Smooth muscle cell (in vitro differentiated cells): ENCODE data around the gene GMNC. TPM values are rescaled to one million over a fixed set of nuclear protein-coding genes. Genes with fewer than 3 reads are reported as not detected.

Experiments
- DNase-seq: peaks from one replicate; lab custom pipeline; 2025; ENCODE audit not compliant: unreplicated experiment; lab: John Stamatoyannopoulos, UW
- H2AFZ ChIP-seq: fragments of 200-600 bp; sonication (generic); 2 replicates; pipeline ENCODE4 v1.6.0; 2016; ENCODE audit warnings: antibody characterized with exemption, low read depth, mild to moderate bottlenecking
- H3F3A ChIP-seq: fragments of 200-600 bp; sonication (generic); 2 replicates; pipeline ENCODE4 v1.6.0; 2017; ENCODE audit warnings: antibody characterized with exemption, low read depth
- H3K27ac ChIP-seq: fragments of 200-600 bp; sonication (generic); 2 replicates; pipeline ENCODE4 v1.5.1; 2016; ENCODE audit warnings: low read depth, mild to moderate bottlenecking
- H3K27me3 ChIP-seq: fragments of 200-600 bp; sonication (generic); 2 replicates; pipeline ENCODE4 v1.6.1; 2016; ENCODE audit warnings: low read depth, mild to moderate bottlenecking
- H3K36me3 ChIP-seq: fragments of 200-600 bp; sonication (generic); 2 replicates; pipeline ENCODE4 v1.5.1; 2016; ENCODE audit warnings: low read depth
- H3K4me1 ChIP-seq: fragments of 200-600 bp; sonication (generic); 2 replicates; pipeline ENCODE4 v1.5.1; 2016; ENCODE audit warnings: low read depth
- H3K4me2 ChIP-seq: fragments of 200-600 bp; sonication (generic); 2 replicates; pipeline ENCODE4 v1.6.0; 2016; ENCODE audit warnings: mild to moderate bottlenecking
- H3K4me3 ChIP-seq: fragments of 200-600 bp; sonication (generic); 2 replicates; pipeline ENCODE4 v1.5.1; 2016; ENCODE audit warnings: mild to moderate bottlenecking
- H3K79me2 ChIP-seq: fragments of 200-600 bp; sonication (generic); 2 replicates; pipeline ENCODE4 v1.6.0; 2016; ENCODE audit warnings: low read depth, mild to moderate bottlenecking
- H3K9ac ChIP-seq: fragments of 200-600 bp; sonication (generic); 2 replicates; pipeline ENCODE4 v1.6.0; 2016; ENCODE audit warnings: low read depth
- H3K9me3 ChIP-seq: fragments of 200-600 bp; sonication (generic); replicated peaks from 2 replicates; pipeline ENCODE4 v1.5.1; 2016; ENCODE audit warnings: low read depth
- H4K20me1 ChIP-seq: fragments of 200-600 bp; sonication (generic); 2 replicates; pipeline ENCODE4 v1.6.0; 2016; ENCODE audit warnings: low read depth
- CTCF ChIP-seq: fragments of 200-600 bp; sonication (generic); IDR thresholded peaks from 2 replicates; pipeline ENCODE4 v1.5.1; 2017; ENCODE audit warnings: borderline replicate concordance, mild to moderate bottlenecking, antibody characterized with exemption; ENCODE audit not compliant: insufficient read depth, poor library complexity, severe bottlenecking
- WGBS: methylation state at CpG from one replicate; pipeline ENCODE4 v1.1.7; 2016; ENCODE audit warnings: low lambda C conversion rate; 5-methylcytosine and 5-hydroxymethylcytosine counted together
- polyA plus RNA-seq: library from polyadenylated mRNA; unstranded; fragments of >200 nt; fragmentation: Nextera tagmentation; extraction: Ambion mirVana; gene quantifications from 2 replicates; pipeline ENCODE4 v1.2.1, GENCODE V29; 2016
- total RNA-seq: library from RNA; depleted of rRNA; stranded (reverse); fragments of >200 nt; gene quantifications from 2 replicates; pipeline ENCODE4 v1.2.3, GENCODE V29; 2014

The GMNC gene
- not detected in 2 replicates for total RNA-seq
- not detected in 2 replicates for polyA plus RNA-seq

- Histone ChIP-seq H3K4me3 (peak within 1 kb of the TSS; percentile 70), H3K27ac (no peak within 1 kb of the TSS), H3K9ac (peak within 1 kb of the TSS; percentile 25), H3K36me3 (no peaks in the 10 kb centered on the region), H2AFZ (peak within 1 kb of the TSS; percentile 93), H3K79me2 (no peaks in the 10 kb centered on the region), H3K9me3 (no peaks in the 10 kb centered on the region), H3K4me2 (peak within 1 kb of the TSS; percentile 89), H3K4me1 (no peaks in the 10 kb centered on the region), H3K27me3 (peaks cover 67% of the 10 kb centered on the region), H3F3A (no peaks in the 10 kb centered on the region), H4K20me1 (no peaks in the 10 kb centered on the region)
- peak; percentile 15 for DNase-seq
- 2% methylated on average over 31 of the region's 58 CpGs for WGBS
- TF ChIP-seq CTCF, result no peak
Measured at GRCh38 chr3:190862209-190863118, at the start of gene GMNC. Gene GMNC (minus strand): TSS chr3:190862694. CDS start chr3:190862615, 79 bp downstream.

- TF ChIP-seq CTCF, result no peak
- H3K27ac ChIP-seq, result no peak overlapping the region
- H4K20me1 ChIP-seq, result no peaks in the 10 kb centered on the region
- no peak overlapping the region for H3K4me2 ChIP-seq
- no peak overlapping the region for H3K9ac ChIP-seq
- H2AFZ ChIP-seq, result no peak overlapping the region
- H3K27me3 ChIP-seq, result no peaks in the 10 kb centered on the region
- H3K4me1 ChIP-seq, result peaks cover 7% of the 10 kb centered on the region
- 62% methylated on average over 4 of the region's 4 CpGs for WGBS
- no peaks in the 10 kb centered on the region for H3K79me2 ChIP-seq
- H3K9me3 ChIP-seq, result no peaks in the 10 kb centered on the region
- no peaks in the 10 kb centered on the region for H3K36me3 ChIP-seq
- no peaks in the 10 kb centered on the region for H3F3A ChIP-seq
- no peak for DNase-seq
- no peak overlapping the region for H3K4me3 ChIP-seq
Measured at GRCh38 chr3:190911382-190911781, 48.9 kb upstream of the GMNC start.

GRCh38 chr3:190909908-190910307 is 47.4 kb upstream of the GMNC start:
- Histone ChIP-seq H3K4me2 (no peak overlapping the region), H3K4me3 (no peak overlapping the region), H3K27me3 (no peaks in the 10 kb centered on the region), H3K9ac (no peak overlapping the region), H4K20me1 (no peaks in the 10 kb centered on the region), H3K27ac (no peak overlapping the region), H3K9me3 (no peaks in the 10 kb centered on the region), H3K4me1 (peaks cover 7% of the 10 kb centered on the region), H3K36me3 (no peaks in the 10 kb centered on the region), H2AFZ (no peak overlapping the region), H3K79me2 (no peaks in the 10 kb centered on the region), H3F3A (no peaks in the 10 kb centered on the region)
- WGBS, result 93% methylated on average over 9 of the region's 9 CpGs
- TF ChIP-seq CTCF, result no peak
- no peak for DNase-seq
